GM21529 (cell line): Measurements from ENCODE around the gene PTPRM.
"Not testable (repeated sequence)": the region's sequence is repeated elsewhere in the genome, so short reads cannot be mapped to it uniquely, and the experiment has no call there.

Source experiments
- ATAC-seq: cut with Tn5 transposase; IDR thresholded peaks from one replicate; pipeline ENCODE4 v1.9.1; 2021; ENCODE audit not compliant: unreplicated experiment

Gene PTPRM

GRCh38 chr18:7926526-7926925 is 359.4 kb downstream of the PTPRM start:
- ATAC-seq: no peak

GRCh38 chr18:7927119-7927518 is 360.0 kb downstream of the PTPRM start:
- no peak for ATAC-seq

DNA sequence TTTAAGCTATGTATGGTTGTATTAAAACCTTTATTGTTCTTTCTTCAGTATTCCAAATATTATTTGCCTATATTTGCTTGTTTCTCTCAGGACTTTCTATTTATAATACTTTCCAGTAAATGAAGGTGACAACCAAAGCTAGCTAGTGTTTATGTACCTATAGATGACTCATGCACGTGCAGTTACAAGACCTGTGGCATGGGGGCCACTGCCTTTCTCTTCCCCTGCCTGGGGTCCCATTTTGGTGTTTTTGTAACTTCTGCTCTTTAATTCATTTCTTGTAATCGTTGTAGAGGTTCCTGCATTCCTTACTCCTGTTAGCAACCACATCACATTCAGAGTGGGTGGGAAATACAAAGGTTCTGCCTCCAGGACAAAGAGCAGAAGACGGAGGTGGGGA is 364.6 kb downstream of the PTPRM start:
- no peak for ATAC-seq

- ATAC-seq: no peak
Observed at GRCh38 chr18:7937268-7937667, 370.2 kb downstream of the PTPRM start.

DNA sequence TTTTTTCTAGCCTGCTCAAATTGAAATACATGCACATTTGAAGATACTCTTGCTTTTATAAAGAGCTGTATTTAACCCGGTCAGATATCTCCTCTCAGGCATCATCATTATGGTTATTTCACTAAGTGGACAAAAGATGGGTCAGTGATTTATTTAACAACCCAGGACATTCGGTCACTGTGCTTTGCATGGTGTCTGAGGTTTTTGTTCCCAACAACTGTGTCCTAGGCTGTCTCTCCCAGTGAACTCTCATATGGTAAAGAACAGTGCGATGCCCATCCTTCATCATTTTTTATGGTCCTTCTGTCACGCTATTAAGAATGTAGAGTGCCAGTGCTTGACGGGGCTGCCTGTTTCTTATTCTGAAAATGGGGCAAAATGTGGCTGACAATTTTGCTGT is 372.4 kb downstream of the PTPRM start:
- ATAC-seq: no peak

DNA sequence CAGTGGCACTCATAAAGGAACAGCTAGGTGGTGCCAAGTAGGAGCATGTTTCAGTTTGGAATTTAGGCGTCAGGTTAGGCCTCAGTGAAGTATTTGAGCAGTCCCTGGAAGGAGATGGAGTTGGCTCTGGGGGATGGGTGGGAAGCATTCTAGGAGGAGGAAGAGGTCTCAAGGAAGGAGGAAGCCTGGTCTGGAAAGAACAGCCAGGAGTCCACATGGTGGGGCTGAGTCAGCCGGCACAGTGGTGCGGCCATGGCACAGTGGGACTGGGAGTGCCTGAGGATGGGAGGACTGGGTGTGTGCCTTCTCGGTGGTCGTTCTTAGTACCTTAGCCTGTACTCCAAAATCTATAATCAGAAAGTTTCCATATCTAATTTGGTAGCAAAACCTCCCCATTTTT is 373.3 kb downstream of the PTPRM start:
- no peak for ATAC-seq

GRCh38 chr18:7940971-7941370 is 373.9 kb downstream of the PTPRM start:
- no peak for ATAC-seq

GRCh38 chr18:7941533-7941932 is 374.4 kb downstream of the PTPRM start:
- no peak for ATAC-seq

DNA sequence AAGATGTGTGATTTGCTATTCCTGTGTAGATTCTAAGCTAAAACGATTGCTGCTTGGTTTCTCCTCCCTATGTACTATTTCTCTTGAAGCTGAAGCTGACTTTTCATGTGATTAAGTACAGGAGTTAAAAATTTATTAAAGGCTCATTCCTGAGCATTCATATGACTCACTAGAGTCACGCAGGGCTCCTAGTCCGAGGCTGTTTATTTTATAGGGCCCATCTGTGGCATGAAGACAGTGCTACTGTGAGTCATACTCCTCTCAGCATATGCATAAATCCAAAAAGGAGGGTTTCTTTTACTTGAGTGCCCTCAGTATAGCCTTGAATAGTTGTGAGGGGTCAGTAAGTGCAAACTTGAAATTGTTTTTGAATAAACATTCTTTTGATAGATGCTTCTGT is 378.8 kb downstream of the PTPRM start:
- ATAC-seq: no peak

DNA sequence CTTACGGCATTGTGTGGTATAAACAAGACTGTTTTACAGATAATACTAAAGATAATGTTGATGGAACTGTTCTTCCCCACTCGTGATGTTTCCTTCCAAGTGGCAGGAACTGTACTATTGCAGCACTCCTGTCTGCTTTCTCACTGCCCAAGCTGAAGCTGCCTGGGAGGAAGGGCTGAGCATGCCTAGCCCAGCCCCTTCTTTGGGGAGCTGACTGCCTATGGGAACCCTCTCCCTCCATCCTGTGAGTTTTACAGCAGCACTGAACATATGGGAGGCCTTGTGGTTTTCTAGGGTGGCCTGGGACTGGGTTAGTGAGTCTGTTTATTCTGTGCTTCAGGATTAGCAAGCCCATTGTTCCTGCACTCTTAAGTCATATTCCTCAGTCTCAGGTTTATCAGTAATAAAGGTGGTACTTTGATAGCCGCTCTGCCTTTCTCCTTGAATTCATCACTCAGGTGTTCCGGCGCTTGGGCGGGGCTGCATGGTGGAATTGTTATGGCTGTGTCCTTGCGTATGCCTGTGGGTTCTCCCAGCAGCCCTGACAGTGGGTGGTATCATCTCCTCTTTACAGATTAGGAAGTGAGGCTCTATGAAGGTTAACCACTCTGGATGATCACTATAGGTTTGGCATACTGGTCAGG is 379.7 kb downstream of the PTPRM start:
- ATAC-seq: no peak

DNA sequence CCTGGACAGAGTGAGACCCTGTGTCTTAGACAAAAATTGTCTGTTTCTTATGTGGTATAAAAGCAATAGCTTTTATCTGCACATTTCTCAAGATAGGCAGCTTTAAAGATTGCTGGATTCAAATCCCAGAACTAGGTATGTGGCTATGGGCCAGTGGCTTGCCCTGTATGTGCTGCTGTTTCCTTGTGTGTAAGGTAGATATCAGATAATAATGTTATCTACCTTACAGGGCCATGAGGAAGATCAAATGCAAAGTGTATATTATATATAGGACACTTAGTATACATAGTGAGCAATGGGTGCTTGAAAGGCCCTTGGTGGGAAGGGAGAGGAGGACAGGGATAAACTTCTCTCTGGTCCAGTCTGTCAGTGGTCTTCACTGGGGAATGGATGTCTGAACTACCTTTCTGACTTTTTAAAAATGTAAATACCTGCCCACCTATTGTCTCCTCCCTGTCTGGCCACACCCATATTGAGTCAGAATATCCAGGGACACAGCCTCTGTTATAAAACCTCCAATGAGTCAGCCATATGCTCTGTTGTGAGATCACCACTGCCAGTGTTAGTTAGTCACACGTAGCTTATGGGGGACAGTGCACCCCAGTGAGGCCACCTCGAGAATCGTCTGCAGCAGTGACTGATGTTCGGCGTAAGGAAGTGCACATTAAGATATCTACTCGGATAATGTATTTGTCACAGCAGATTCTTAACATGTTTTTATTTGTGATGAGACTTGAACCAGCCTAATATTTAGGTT is 383.4 kb downstream of the PTPRM start:
- ATAC-seq: no peak

- peak; percentile 65 for ATAC-seq
Observed at GRCh38 chr18:7953095-7953958, 386.2 kb downstream of the PTPRM start.

- ATAC-seq: no peak
Observed at GRCh38 chr18:7954238-7954637, 387.1 kb downstream of the PTPRM start.

DNA sequence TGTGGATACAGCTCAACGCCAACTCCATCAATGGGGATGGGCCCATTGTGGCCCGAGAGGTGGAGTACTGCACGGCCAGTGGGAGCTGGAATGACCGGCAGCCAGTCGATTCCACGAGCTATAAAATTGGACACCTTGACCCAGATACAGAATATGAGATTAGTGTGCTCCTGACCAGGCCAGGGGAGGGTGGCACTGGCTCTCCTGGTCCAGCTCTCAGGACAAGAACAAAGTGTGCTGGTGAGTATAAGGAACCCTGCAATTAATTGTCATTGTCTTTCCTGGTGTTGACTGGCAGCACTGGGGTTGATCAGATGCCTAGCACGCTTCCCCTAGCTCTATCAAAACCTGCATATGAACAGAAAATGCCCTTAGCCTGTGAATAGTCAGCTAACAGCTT is 388.1 kb downstream of the PTPRM start:
- no peak for ATAC-seq

DNA sequence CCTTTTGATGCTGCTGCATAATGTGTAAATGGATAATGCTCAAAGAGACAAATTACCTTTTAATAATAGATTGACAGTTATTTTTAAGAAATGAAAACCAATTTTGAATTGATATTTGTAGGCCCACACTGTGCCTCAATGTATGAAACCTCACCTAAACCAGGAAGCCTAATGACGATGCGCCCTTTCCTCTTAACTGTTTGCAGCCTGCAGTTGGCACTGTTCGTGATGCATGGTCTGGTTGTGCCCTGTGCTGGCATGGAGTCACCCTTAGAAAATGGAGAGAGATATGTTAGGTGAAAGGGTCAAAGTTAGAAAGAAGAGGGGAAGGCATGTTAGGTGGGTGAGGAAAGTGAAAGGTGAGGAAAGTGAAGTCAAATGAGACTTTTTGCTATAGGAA is 390.2 kb downstream of the PTPRM start:
- no peak for ATAC-seq

DNA sequence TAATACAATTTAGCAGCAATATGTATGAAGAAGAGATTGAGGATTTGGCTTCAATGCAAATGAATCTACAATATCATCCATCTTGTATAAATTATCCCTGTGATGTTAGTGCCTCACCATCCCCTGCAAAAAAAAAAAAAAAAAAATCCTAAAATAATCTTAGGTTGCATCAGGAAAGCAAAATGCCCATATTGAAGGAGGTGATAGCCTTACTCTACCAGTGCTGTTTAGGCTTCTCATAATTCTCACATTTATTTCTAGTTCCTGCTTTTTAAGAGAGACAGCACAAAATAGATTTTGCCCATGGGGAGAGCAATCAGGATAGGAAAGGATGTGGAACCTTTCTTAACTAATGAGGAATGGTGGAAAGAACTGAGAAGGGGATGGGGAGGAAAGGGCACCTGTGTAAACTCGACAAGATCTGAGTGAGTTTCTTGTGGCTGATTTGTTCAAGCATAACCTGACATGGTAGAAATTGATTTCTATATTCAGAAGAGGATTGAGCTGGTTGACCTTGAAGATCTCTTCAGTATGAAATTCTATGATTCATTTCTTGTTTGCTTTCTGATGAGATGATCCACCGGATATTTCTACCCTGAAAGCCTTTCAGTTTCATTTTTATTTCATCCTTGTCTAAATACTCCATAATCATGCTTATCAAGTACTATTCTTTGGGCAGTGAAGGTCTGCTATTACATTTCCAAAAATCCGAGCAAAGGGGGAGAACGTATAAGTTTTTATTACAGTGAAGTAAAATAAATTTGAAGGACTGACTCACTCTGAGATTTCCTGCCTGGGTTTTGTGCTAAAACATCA is 391.2 kb downstream of the PTPRM start:
- no peak for ATAC-seq

DNA sequence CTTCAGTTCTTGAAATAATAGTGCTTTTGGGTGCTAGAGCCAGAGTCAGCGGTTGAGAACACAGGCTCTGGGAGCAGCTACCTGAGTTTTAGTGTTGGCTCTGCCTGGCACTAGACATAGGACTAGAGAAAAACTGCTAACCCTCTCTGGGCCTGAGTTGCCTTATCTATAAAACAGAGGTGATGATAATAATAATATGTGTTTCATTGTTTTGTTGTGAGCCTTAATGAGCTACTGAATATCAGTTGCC is 391.7 kb downstream of the PTPRM start:
- ATAC-seq: no peak

DNA sequence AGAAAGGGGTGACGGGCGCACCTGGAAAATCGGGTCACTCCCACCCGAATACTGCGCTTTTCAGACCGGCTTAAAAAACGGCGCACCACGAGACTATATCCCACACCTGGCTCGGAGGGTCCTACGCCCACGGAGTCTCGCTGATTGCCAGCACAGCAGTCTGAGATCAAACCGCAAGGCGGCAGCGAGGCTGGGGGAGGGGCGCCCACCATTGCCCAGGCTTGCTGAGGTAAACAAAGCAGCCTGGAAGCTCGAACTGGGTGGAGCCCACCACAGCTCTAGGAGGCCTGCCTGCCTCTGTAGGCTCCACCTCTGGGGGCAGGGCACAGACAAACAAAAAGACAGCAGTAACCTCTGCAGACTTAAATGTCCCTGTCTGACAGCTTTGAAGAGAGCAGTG is 399.6 kb downstream of the PTPRM start:
- not testable (repeated sequence) for ATAC-seq

DNA sequence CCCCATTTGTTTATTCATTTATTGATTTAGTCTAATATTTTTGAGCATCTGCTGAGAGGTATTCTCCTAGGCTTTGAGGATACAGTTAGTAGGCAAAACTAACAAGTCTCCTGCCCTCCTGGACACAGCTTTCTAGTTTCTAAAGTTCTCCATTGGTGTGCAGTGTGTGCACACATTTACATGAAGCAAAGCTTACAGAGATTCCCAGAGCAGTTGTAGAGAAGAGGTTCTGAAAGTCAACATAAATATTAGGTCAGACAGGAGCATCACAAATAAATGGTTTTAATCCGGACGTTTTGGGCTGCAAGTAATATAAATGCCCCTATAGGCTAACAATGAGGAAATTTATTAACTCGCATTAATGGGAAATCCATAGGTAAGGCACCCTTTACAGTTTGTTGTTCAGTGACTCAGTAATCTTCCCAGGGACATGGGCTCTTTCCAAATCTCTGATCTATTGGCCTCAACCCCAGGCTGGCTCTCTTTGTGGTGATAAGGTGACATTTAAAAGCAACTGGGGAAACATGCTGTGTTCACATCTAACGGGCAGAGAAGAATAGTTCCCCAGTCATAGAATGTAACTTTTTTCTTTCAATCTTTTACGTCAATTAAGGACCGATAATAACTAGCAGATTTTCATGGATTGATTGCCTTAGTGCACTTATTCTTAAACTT is 407.2 kb downstream of the PTPRM start:
- ATAC-seq: no peak

- no peak for ATAC-seq
Observed at GRCh38 chr18:7977897-7978296, 410.8 kb downstream of the PTPRM start.

GRCh38 chr18:7978834-7979233 is 411.7 kb downstream of the PTPRM start:
- no peak for ATAC-seq
